Middle frontal gyrus (tissue), 1 donor: Measurements from ENCODE around the gene PSD4.

Experiments used
- DNase-seq: peaks from one replicate; pipeline ENCODE4 v3.0.0-alpha.2; 2015; ENCODE audit warnings: low spot score; ENCODE audit errors: extremely low spot score

PSD4 gene

GRCh38 chr2:113142290-113142689 lies 31.5 kb upstream of the PSD4 start:
- no peak for DNase-seq

GRCh38 chr2:113144259-113144658 lies 29.5 kb upstream of the PSD4 start:
- no peak for DNase-seq

GRCh38 chr2:113148606-113149552 lies 24.9 kb upstream of the PSD4 start:
- DNase-seq: no peak

GRCh38 chr2:113149553-113150257 lies 24.1 kb upstream of the PSD4 start:
- no peak for DNase-seq

- DNase-seq: no peak
Measured at GRCh38 chr2:113150258-113150601, 23.5 kb upstream of the PSD4 start.

- DNase-seq: no peak
Measured at GRCh38 chr2:113155331-113155730, 18.4 kb upstream of the PSD4 start.

GRCh38 chr2:113156278-113157117 lies 17.3 kb upstream of the PSD4 start:
- no peak for DNase-seq

- DNase-seq: no peak
Measured at GRCh38 chr2:113157118-113157896, 16.5 kb upstream of the PSD4 start.

GRCh38 chr2:113157897-113158753 lies 15.6 kb upstream of the PSD4 start:
- DNase-seq: no peak

- no peak for DNase-seq
Measured at GRCh38 chr2:113158884-113159553, 14.8 kb upstream of the PSD4 start.

- no peak for DNase-seq
Measured at GRCh38 chr2:113160248-113160647, 13.5 kb upstream of the PSD4 start.

GRCh38 chr2:113160962-113161361 lies 12.8 kb upstream of the PSD4 start:
- DNase-seq: no peak

GRCh38 chr2:113162173-113162572 lies 11.6 kb upstream of the PSD4 start:
- DNase-seq: no peak

GRCh38 chr2:113162869-113163268 lies 10.9 kb upstream of the PSD4 start:
- no peak for DNase-seq

- no peak for DNase-seq
Measured at GRCh38 chr2:113164215-113164929, 9.4 kb upstream of the PSD4 start.

- no peak for DNase-seq
Measured at GRCh38 chr2:113164930-113165585, 8.7 kb upstream of the PSD4 start.

- DNase-seq: no peak
Measured at GRCh38 chr2:113166187-113166645, 7.6 kb upstream of the PSD4 start.
